H9 (cell line): Measurements from ENCODE around the gene AFAP1L2. TPM values are rescaled to one million over a fixed set of nuclear protein-coding genes. Genes with fewer than 3 reads are reported as not detected.

Experiments
- DNase-seq: peaks from one replicate; pipeline ENCODE4 v3.0.0-alpha.2; 2017
- H2AFZ ChIP-seq: one replicate; pipeline ENCODE4 v1.6.1; 2013; ENCODE audit warnings: mild to moderate bottlenecking, low read length, control low read depth, moderate library complexity
- H2AK5ac ChIP-seq: 2 replicates; pipeline ENCODE4 v1.6.1; 2013; ENCODE audit warnings: low read length, control low read depth, mixed read lengths; ENCODE audit not compliant: insufficient read length
- H2BK120ac ChIP-seq: one replicate; pipeline ENCODE4 v1.6.1; 2013; ENCODE audit warnings: low read depth, mild to moderate bottlenecking, low read length, control low read depth, inconsistent platforms; ENCODE audit not compliant: poor library complexity, severe bottlenecking
- H2BK12ac ChIP-seq: 2 replicates; pipeline ENCODE4 v1.6.1; 2013; ENCODE audit warnings: low read length, control low read depth, mixed read lengths, low read depth; ENCODE audit not compliant: insufficient read length
- H2BK15ac ChIP-seq: 2 replicates; pipeline ENCODE4 v1.6.1; 2013; ENCODE audit warnings: low read depth, low read length, control low read depth
- H2BK20ac ChIP-seq: one replicate; pipeline ENCODE4 v1.6.1; 2013; ENCODE audit warnings: low read depth, mild to moderate bottlenecking, low read length, control low read depth, inconsistent platforms; ENCODE audit not compliant: poor library complexity, severe bottlenecking
- H2BK5ac ChIP-seq: 2 replicates; pipeline ENCODE4 v1.6.1; 2013; ENCODE audit warnings: low read length, control low read depth, mixed read lengths; ENCODE audit not compliant: insufficient read length
- H3K14ac ChIP-seq: 2 replicates; pipeline ENCODE4 v1.6.1; 2013; ENCODE audit warnings: low read length, control low read depth; ENCODE audit not compliant: insufficient read depth
- H3K18ac ChIP-seq: 2 replicates; pipeline ENCODE4 v1.6.1; 2013; ENCODE audit warnings: low read depth, mild to moderate bottlenecking, mixed read lengths, low read length, control low read depth; ENCODE audit not compliant: insufficient read length
- H3K23ac ChIP-seq: 2 replicates; pipeline ENCODE4 v1.6.1; 2013; ENCODE audit warnings: low read length, control low read depth, mixed read lengths, low read depth; ENCODE audit not compliant: insufficient read length
- H3K23me2 ChIP-seq: 2 replicates; pipeline ENCODE4 v1.6.1; 2013; ENCODE audit warnings: low read depth, mild to moderate bottlenecking, mixed read lengths, low read length, control low read depth; ENCODE audit not compliant: insufficient read length, poor library complexity, severe bottlenecking
- H3K27ac ChIP-seq: 2 replicates; pipeline ENCODE4 v1.5.1; 2013; ENCODE audit warnings: low read length, control low read depth, mixed read lengths, low read depth; ENCODE audit not compliant: insufficient read length
- H3K27me3 ChIP-seq: 2 replicates; pipeline ENCODE4 v1.6.1; 2013; ENCODE audit warnings: low read length, control low read depth, inconsistent platforms; ENCODE audit not compliant: insufficient read depth
- H3K4ac ChIP-seq: 2 replicates; pipeline ENCODE4 v1.6.1; 2013; ENCODE audit warnings: low read depth, mild to moderate bottlenecking, control low read depth, inconsistent platforms, low read length, moderate library complexity
- H3K4me1 ChIP-seq: 2 replicates; pipeline ENCODE4 v1.6.1; 2013; ENCODE audit warnings: low read length, control low read depth, inconsistent platforms; ENCODE audit not compliant: insufficient read depth
- H3K4me2 ChIP-seq: 2 replicates; pipeline ENCODE4 v1.6.1; 2013; ENCODE audit warnings: low read length, control low read depth, mixed read lengths; ENCODE audit not compliant: insufficient read length, insufficient read depth
- H3K56ac ChIP-seq: 2 replicates; pipeline ENCODE4 v1.6.1; 2013; ENCODE audit warnings: low read depth, mild to moderate bottlenecking, mixed read lengths, low read length, control low read depth; ENCODE audit not compliant: insufficient read length
- H3K79me1 ChIP-seq: 2 replicates; pipeline ENCODE4 v1.6.1; 2013; ENCODE audit warnings: low read depth, mild to moderate bottlenecking, moderate library complexity, low read length, control low read depth, inconsistent platforms; ENCODE audit not compliant: insufficient read depth, poor library complexity, severe bottlenecking
- H3K79me2 ChIP-seq: 2 replicates; pipeline ENCODE4 v1.6.1; 2013; ENCODE audit warnings: low read length, control low read depth, inconsistent platforms; ENCODE audit not compliant: insufficient read depth
- H3K9ac ChIP-seq: 2 replicates; pipeline ENCODE4 v1.6.1; 2013; ENCODE audit warnings: low read length, control low read depth, mixed read lengths; ENCODE audit not compliant: insufficient read length; ENCODE audit errors: extremely low read depth
- H3K9me3 ChIP-seq: one replicate; pipeline ENCODE4 v1.6.1; 2013; ENCODE audit warnings: low read depth, low read length, inconsistent platforms; ENCODE audit not compliant: control insufficient read depth
- H3T11ph ChIP-seq: one replicate; pipeline ENCODE4 v1.6.1; 2013; ENCODE audit warnings: mild to moderate bottlenecking, low read length, control low read depth, inconsistent platforms
- H4K20me1 ChIP-seq: one replicate; pipeline ENCODE4 v1.6.1; 2013; ENCODE audit not compliant: control insufficient read depth, insufficient read length, insufficient read depth
- H4K5ac ChIP-seq: 2 replicates; pipeline ENCODE4 v1.6.1; 2013; ENCODE audit warnings: low read depth, mild to moderate bottlenecking, mixed read lengths, low read length, control low read depth; ENCODE audit not compliant: insufficient read length
- H4K8ac ChIP-seq: replicated peaks from 2 replicates; pipeline ENCODE4 v1.6.1; 2013; ENCODE audit warnings: low read length, control low read depth, mixed read lengths, low read depth; ENCODE audit not compliant: insufficient read length
- H4K91ac ChIP-seq: 2 replicates; pipeline ENCODE4 v1.6.1; 2013; ENCODE audit warnings: low read depth, mild to moderate bottlenecking, moderate library complexity, mixed read lengths, low read length, control low read depth; ENCODE audit not compliant: insufficient read length
- H3K27ac Mint-ChIP-seq, 3 experiments: 2 replicates in 2 of 3; 3 replicates in 1 of 3; pipeline ENCODE4 v1.8.0; 2020 to 2021; ENCODE audit warnings: mixed read lengths in 3 of 3, mild to moderate bottlenecking in 1 of 3, moderate library complexity in 1 of 3
- H3K27me3 Mint-ChIP-seq: 2 replicates; pipeline ENCODE4 v1.8.0; 2021; ENCODE audit warnings: low read depth, mild to moderate bottlenecking, moderate library complexity, mixed read lengths
- H3K36me3 Mint-ChIP-seq, 3 experiments: 2 replicates in 2 of 3; 3 replicates in 1 of 3; pipeline ENCODE4 v1.8.0; 2020 to 2021; ENCODE audit warnings: low read depth in 3 of 3, mixed read lengths in 3 of 3; ENCODE audit not compliant: insufficient read depth in 1 of 3
- H3K4me1 Mint-ChIP-seq, 2 experiments: 2 replicates each; pipeline ENCODE4 v1.8.0; 2020; ENCODE audit warnings: mixed read lengths in 2 of 2
- H3K4me3 Mint-ChIP-seq, 2 experiments: 2 replicates in 1 of 2; 3 replicates in 1 of 2; pipeline ENCODE4 v1.8.0; 2020 to 2021; ENCODE audit warnings: mild to moderate bottlenecking in 2 of 2, mixed read lengths in 2 of 2, moderate library complexity in 1 of 2
- H3K9me3 Mint-ChIP-seq, 2 experiments: 2 replicates in 1 of 2; 3 replicates in 1 of 2; pipeline ENCODE4 v1.8.0; 2020; ENCODE audit warnings: mild to moderate bottlenecking in 2 of 2, mixed read lengths in 2 of 2, moderate library complexity in 1 of 2
- CTCF ChIP-seq: fragments of 200-600 bp; sonication (generic); conservative IDR thresholded peaks from 3 replicates; pipeline ENCODE4 v1.8.0; 2021; ENCODE audit warnings: antibody characterized with exemption, mild to moderate bottlenecking
- WGBS: extraction: QIAGEN DNeasy Blood & Tissue Kit; methylation state at CpG from one replicate; pipeline ENCODE4 v1.1.7; 2013; ENCODE audit warnings: missing lambda C conversion rate, low lambda C conversion rate, mixed read lengths; ENCODE audit not compliant: insufficient read length; ENCODE audit errors: extremely low coverage; 5-methylcytosine and 5-hydroxymethylcytosine counted together
- total RNA-seq: library from RNA; stranded (reverse); gene quantifications from 2 replicates; pipeline ENCODE4 v1.2.1, GENCODE V29; 2021

Gene AFAP1L2
- total RNA-seq, 1 experiment from 2014 or later = 0.77 TPM

DNA sequence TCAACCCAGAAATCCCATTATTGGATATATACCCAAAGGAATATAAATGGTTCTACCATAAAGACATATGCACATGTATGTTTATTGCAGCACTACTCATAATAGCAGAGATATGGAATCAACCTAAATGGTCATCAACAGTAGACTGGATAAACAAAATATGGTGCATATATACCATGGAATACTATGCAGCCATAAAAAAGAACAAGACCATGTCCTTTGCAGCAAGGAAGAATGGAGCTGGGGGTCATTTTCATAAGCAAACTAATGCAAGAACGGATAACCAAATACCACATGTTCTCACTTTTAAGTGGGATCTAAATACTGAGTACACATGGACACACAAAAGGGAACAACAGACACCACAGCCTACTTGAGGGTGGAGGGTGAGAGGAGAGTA is 2.2 kb upstream of the AFAP1L2 start:
- H3K4me1 Mint-ChIP-seq = peaks cover 31 to 36% of the 10 kb centered on the region in 2 experiments
- Histone ChIP-seq H3K23ac (no peak overlapping the region), H4K8ac (no peak overlapping the region), H3K14ac (no peak overlapping the region), H2BK15ac (no peak overlapping the region), H4K5ac (no peak overlapping the region), H2AK5ac (no peak overlapping the region), H2BK12ac (no peak overlapping the region), H2BK5ac (no peak overlapping the region), H2AFZ (no peak overlapping the region), H3K4ac (no peak overlapping the region), H2BK120ac (no peak overlapping the region), H3K79me1 (no peaks in the 10 kb centered on the region), H3K18ac (no peak overlapping the region), H3T11ph (no peak overlapping the region), H3K27ac (no peak overlapping the region), H3K56ac (no peak overlapping the region), H3K27me3 (no peaks in the 10 kb centered on the region; the same call in 1 of the 2 replicates), H4K20me1 (no peaks in the 10 kb centered on the region), H3K4me2 (no peak overlapping the region), H3K23me2 (peaks cover 24% of the 10 kb centered on the region), H4K91ac (no peak overlapping the region), H3K4me1 (peaks cover 5% of the 10 kb centered on the region; the same call in 1 of the 2 replicates), H3K9ac (no peak overlapping the region), H3K9me3 (no peaks in the 10 kb centered on the region), H3K79me2 (no peaks in the 10 kb centered on the region), H2BK20ac (no peak overlapping the region)
- H3K4me3 Mint-ChIP-seq = no peak overlapping the region
- H3K27me3 Mint-ChIP-seq = peaks cover 66% of the 10 kb centered on the region
- peaks cover 2 to 5% of the 10 kb centered on the region in 2 experiments; a peak in 2 of 5 replicates for H3K9me3 Mint-ChIP-seq
- H3K27ac Mint-ChIP-seq = no peak overlapping the region
- no peak for TF ChIP-seq CTCF
- WGBS = no CpG with 5 or more reads among the region's 1 CpG
- no peaks in the 10 kb centered on the region for H3K36me3 Mint-ChIP-seq
- no peak for DNase-seq
